Loucy (cell line): Measurements from ENCODE around the gene COL4A3.

Experiments
- H2AFZ ChIP-seq: fragments of 200-600 bp; sonication (generic); 2 replicates; pipeline ENCODE4 v1.6.0; 2016; ENCODE audit warnings: antibody characterized with exemption, mild to moderate bottlenecking, low read length, moderate library complexity
- H3F3A ChIP-seq: fragments of 200-600 bp; 2 replicates; pipeline ENCODE4 v1.6.0; 2016; ENCODE audit warnings: antibody characterized with exemption, low read depth, mild to moderate bottlenecking
- H3K27me3 ChIP-seq: fragments of 200-600 bp; sonication (generic); 2 replicates; pipeline ENCODE4 v1.6.1; 2014; ENCODE audit warnings: low read length, mild to moderate bottlenecking; ENCODE audit not compliant: insufficient read depth, poor library complexity, severe bottlenecking
- H3K36me3 ChIP-seq: fragments of 200-600 bp; sonication (generic); 2 replicates; pipeline ENCODE4 v1.6.1; 2016; ENCODE audit warnings: low read length; ENCODE audit not compliant: insufficient read depth
- H3K4me1 ChIP-seq: fragments of 200-600 bp; sonication (generic); 2 replicates; pipeline ENCODE4 v1.5.1; 2014; ENCODE audit warnings: low read length, mild to moderate bottlenecking; ENCODE audit not compliant: insufficient read depth, poor library complexity, severe bottlenecking
- H3K4me2 ChIP-seq: fragments of 200-600 bp; sonication (generic); 2 replicates; pipeline ENCODE4 v1.6.0; 2014; ENCODE audit warnings: antibody characterized with exemption, low read length, low read depth, mild to moderate bottlenecking; ENCODE audit not compliant: poor library complexity, severe bottlenecking
- H3K4me3 ChIP-seq: fragments of 200-600 bp; sonication (generic); 2 replicates; pipeline ENCODE4 v1.5.1; 2014; ENCODE audit warnings: low read length, mild to moderate bottlenecking, mixed read lengths; ENCODE audit not compliant: poor library complexity, severe bottlenecking
- H3K79me2 ChIP-seq: fragments of 200-600 bp; sonication (generic); 2 replicates; pipeline ENCODE4 v1.6.1; 2014; ENCODE audit warnings: low read length; ENCODE audit not compliant: insufficient read depth
- H3K9ac ChIP-seq: fragments of 200-600 bp; sonication (generic); 2 replicates; pipeline ENCODE4 v1.6.0; 2014; ENCODE audit warnings: mild to moderate bottlenecking, low read depth, low read length, moderate library complexity; ENCODE audit not compliant: poor library complexity, severe bottlenecking
- H3K9me2 ChIP-seq: fragments of 200-600 bp; sonication (generic); replicated peaks from 2 replicates; pipeline ENCODE4 v1.6.1; 2016; ENCODE audit warnings: low read depth, low read length, mixed read lengths
- H3K9me3 ChIP-seq: fragments of 200-600 bp; sonication (generic); 2 replicates; pipeline ENCODE4 v1.6.1; 2014; ENCODE audit warnings: mild to moderate bottlenecking, antibody characterized with exemption, low read length, low read depth; ENCODE audit not compliant: insufficient read depth
- H4K20me1 ChIP-seq: fragments of 200-600 bp; sonication (generic); 2 replicates; pipeline ENCODE4 v1.6.0; 2014; ENCODE audit warnings: antibody characterized with exemption, low read length, mild to moderate bottlenecking; ENCODE audit not compliant: insufficient read depth, poor library complexity, severe bottlenecking
- EZH2phosphoT487 ChIP-seq: fragments of 200-600 bp; IDR thresholded peaks from 2 replicates; pipeline ENCODE4 v1.6.1; 2018; ENCODE audit warnings: antibody characterized with exemption, mild to moderate bottlenecking, moderate library complexity, borderline replicate concordance
- TF ChIP-seq, protein P1 (sequence below): fragments of 200-600 bp; sonication (generic); conservative IDR thresholded peaks from 2 replicates; pipeline ENCODE4 v1.5.1; 2014; ENCODE audit warnings: mild to moderate bottlenecking, antibody characterized with exemption, low read length

COL4A3 gene

DNA sequence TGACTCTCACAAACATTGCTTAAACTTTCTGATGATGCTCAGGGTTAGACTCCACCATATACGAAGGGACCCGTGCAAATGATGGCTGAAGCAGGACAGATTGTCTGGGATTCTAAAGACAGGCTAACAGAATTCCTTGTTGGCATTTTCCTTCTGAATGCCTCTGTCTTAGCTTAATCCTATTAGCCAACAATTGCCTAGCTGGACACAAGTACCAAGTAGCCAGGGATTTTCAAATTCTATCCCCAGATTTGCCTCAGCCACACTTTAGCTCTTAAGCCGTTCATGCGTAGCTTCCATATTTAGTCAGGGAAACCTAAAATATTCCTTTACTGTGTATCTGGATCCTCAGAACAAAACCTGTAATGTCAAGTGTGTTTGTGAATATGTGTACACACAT is 40.0 kb downstream of the COL4A3 start:
- Histone ChIP-seq H3F3A (no peaks in the 10 kb centered on the region), H4K20me1 (no peaks in the 10 kb centered on the region), H2AFZ (no peak overlapping the region), H3K4me2 (no peak overlapping the region), H3K4me3 (no peak overlapping the region), H3K4me1 (no peaks in the 10 kb centered on the region), H3K36me3 (no peaks in the 10 kb centered on the region), H3K79me2 (no peaks in the 10 kb centered on the region), H3K27me3 (no peaks in the 10 kb centered on the region), H3K9ac (no peak overlapping the region), H3K9me3 (no peaks in the 10 kb centered on the region), H3K9me2 (no peaks in the 10 kb centered on the region)
- no peak for TF ChIP-seq EZH2phosphoT487
- TF ChIP-seq, protein P1, sequence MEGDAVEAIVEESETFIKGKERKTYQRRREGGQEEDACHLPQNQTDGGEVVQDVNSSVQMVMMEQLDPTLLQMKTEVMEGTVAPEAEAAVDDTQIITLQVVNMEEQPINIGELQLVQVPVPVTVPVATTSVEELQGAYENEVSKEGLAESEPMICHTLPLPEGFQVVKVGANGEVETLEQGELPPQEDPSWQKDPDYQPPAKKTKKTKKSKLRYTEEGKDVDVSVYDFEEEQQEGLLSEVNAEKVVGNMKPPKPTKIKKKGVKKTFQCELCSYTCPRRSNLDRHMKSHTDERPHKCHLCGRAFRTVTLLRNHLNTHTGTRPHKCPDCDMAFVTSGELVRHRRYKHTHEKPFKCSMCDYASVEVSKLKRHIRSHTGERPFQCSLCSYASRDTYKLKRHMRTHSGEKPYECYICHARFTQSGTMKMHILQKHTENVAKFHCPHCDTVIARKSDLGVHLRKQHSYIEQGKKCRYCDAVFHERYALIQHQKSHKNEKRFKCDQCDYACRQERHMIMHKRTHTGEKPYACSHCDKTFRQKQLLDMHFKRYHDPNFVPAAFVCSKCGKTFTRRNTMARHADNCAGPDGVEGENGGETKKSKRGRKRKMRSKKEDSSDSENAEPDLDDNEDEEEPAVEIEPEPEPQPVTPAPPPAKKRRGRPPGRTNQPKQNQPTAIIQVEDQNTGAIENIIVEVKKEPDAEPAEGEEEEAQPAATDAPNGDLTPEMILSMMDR: no peak

DNA sequence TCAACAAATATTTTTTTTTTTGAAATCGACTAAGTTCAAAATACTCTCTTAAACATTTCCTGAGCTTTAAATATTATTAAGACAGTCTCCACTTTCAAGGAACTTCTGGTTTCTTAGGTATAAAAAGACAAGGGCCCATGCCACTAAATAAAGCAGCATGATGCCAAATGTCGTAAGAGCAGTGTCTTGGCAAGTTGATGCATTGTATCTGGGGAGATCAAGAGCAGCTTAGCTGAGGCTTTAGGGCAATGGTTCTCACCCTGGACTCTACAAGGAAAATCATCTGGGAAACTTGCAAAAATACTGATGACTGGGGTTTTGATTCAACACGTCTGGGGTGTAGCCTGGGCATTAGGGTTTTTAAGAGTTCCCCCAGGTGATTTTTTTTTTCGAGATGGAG is 41.3 kb downstream of the COL4A3 start:
- Histone ChIP-seq H3K4me3 (no peak overlapping the region), H3F3A (no peaks in the 10 kb centered on the region), H3K9me3 (no peaks in the 10 kb centered on the region), H3K4me2 (no peak overlapping the region), H3K36me3 (no peaks in the 10 kb centered on the region), H4K20me1 (no peaks in the 10 kb centered on the region), H3K9me2 (no peaks in the 10 kb centered on the region), H3K4me1 (no peaks in the 10 kb centered on the region), H2AFZ (no peak overlapping the region), H3K9ac (no peak overlapping the region), H3K27me3 (no peaks in the 10 kb centered on the region), H3K79me2 (no peaks in the 10 kb centered on the region)
- no peak for TF ChIP-seq EZH2phosphoT487
- TF ChIP-seq, protein P1: no peak

DNA sequence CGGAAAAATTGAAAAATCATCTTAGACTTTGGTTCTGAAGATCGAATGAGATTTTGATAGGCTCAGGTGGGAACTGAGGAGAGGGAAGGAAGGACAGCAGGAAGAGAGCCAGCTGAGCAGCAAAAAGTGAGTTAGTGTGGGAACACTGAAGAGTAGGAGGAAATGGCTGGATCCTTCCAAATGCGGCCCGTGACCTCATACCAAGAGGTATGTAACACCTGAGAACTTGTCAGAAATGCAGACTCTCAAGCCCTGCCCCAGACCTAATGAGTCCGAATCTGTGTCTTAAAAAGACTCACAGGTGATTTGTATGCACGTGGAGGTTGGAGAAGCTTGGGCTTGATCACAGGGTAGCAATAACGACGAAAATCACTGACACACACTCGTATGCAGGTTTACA is 42.0 kb downstream of the COL4A3 start:
- no peaks in the 10 kb centered on the region for H4K20me1 ChIP-seq
- TF ChIP-seq, protein P1: no peak
- no peak for TF ChIP-seq EZH2phosphoT487
- H3K4me2 ChIP-seq: no peak overlapping the region
- no peaks in the 10 kb centered on the region for H3K4me1 ChIP-seq
- no peaks in the 10 kb centered on the region for H3K9me3 ChIP-seq
- H3K36me3 ChIP-seq: no peaks in the 10 kb centered on the region
- H3K9ac ChIP-seq: no peak overlapping the region
- no peaks in the 10 kb centered on the region for H3K79me2 ChIP-seq
- H2AFZ ChIP-seq: no peak overlapping the region
- no peaks in the 10 kb centered on the region for H3K27me3 ChIP-seq
- H3F3A ChIP-seq: no peaks in the 10 kb centered on the region
- H3K9me2 ChIP-seq: no peaks in the 10 kb centered on the region
- H3K4me3 ChIP-seq: no peak overlapping the region
